A673 (cell line): ENCODE measurements around the gene IL2.

Source experiments
- EZH2 ChIP-seq: fragments of 200-600 bp; sonication (generic); IDR thresholded peaks from 2 replicates; pipeline ENCODE4 v1.6.1; 2017; ENCODE audit warnings: borderline replicate concordance, low read depth, mild to moderate bottlenecking, mixed read lengths, antibody characterized with exemption, low read length; ENCODE audit not compliant: poor library complexity, severe bottlenecking
- TF ChIP-seq, protein P1 (sequence below): fragments of 300-800, 200-600 bp; sonication (generic); conservative IDR thresholded peaks from 2 replicates; pipeline ENCODE4 v1.5.1; 2017; ENCODE audit warnings: low read depth, mild to moderate bottlenecking, antibody characterized with exemption, low read length, moderate library complexity, mixed read lengths

DNA sequence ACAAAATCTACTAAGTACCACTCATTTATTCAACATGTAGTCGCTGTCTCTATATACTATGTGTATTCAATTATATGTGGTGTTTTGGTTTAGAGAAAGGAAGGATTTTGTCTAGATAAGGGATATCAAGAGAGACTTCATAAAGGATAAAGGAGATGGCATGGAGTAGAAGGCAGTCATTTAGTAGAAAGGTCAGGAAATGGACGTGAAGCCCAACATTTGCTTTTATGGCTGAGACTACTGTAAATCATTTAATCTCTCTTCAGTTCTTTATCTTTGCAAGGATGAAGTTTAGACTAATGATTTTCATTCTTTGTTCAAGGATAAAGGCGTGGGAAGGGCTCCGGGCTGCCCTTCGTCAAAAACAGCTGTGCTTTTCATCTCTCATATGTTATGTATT, 25.2 kb downstream of the IL2 start:
- TF ChIP-seq, protein P1, sequence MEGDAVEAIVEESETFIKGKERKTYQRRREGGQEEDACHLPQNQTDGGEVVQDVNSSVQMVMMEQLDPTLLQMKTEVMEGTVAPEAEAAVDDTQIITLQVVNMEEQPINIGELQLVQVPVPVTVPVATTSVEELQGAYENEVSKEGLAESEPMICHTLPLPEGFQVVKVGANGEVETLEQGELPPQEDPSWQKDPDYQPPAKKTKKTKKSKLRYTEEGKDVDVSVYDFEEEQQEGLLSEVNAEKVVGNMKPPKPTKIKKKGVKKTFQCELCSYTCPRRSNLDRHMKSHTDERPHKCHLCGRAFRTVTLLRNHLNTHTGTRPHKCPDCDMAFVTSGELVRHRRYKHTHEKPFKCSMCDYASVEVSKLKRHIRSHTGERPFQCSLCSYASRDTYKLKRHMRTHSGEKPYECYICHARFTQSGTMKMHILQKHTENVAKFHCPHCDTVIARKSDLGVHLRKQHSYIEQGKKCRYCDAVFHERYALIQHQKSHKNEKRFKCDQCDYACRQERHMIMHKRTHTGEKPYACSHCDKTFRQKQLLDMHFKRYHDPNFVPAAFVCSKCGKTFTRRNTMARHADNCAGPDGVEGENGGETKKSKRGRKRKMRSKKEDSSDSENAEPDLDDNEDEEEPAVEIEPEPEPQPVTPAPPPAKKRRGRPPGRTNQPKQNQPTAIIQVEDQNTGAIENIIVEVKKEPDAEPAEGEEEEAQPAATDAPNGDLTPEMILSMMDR, result no peak
- TF ChIP-seq EZH2, result no peak
